Vagina (tissue), 2 donors: ENCODE results near the gene TMSB10.

Experiments used
- POLR2A ChIP-seq, 2 donors: fragments of 450-650 bp; IDR thresholded peaks; one replicate each; pipeline ENCODE4 v1.6.1; 2017; ENCODE audit warnings: antibody characterized with exemption in 2 of 2, mild to moderate bottlenecking in 2 of 2, moderate library complexity in 2 of 2
- POLR2AphosphoS5 ChIP-seq, 2 donors: sonication (generic); formaldehyde crosslinking; IDR thresholded peaks; one replicate each; pipeline ENCODE4 v1.9.0; 2017; ENCODE audit warnings: antibody characterized with exemption in 2 of 2, mild to moderate bottlenecking in 2 of 2, low read depth in 1 of 2; ENCODE audit not compliant: insufficient read depth in 1 of 2
- TF ChIP-seq, protein P1 (sequence below), 3 experiments: fragments of 450-650 bp in 2 of 3; fragments of 200-600 bp in 1 of 3; sonication (generic) in 1 of 3; IDR thresholded peaks; one replicate each; pipeline ENCODE4 v1.5.1; 2017 to 2019; ENCODE audit warnings: antibody characterized with exemption in 3 of 3, mild to moderate bottlenecking in 2 of 3, moderate library complexity in 2 of 3

DNA sequence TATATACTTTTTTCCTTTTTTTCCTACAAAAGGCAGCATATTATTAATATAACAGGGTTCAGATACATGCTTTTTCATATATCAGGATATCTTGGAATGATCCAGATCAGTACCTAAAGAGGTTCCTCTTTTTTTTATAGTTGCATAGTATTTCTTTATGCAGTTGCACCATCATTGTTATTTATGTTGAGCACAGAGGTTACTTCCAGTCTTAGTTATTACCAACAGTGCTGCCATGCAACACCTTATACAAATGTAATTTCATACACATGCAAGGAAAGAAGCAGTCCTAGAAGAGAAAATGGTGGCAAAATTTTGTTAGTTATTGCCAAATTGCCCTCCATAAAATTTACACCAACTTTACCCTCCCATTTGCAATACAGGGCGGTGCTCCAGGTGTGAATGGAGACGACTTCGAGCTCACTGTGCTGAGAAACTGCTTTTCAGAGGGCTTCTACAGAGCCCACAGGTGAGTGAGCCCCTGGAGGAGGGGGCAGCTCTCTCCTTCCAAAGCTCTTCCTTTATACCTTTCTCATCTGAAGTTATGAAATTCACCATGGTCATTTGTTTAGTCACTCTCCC lies 35.5 kb downstream of the TMSB10 start:
- TF ChIP-seq POLR2AphosphoS5 (IDR thresholded peaks at IDR 0.05; ENCODE audit: insufficient read depth in 1 of 2, low read depth in 1 of 2) (no peak), POLR2A (IDR thresholded peaks at IDR 0.05) (no peak)
- TF ChIP-seq, protein P1, sequence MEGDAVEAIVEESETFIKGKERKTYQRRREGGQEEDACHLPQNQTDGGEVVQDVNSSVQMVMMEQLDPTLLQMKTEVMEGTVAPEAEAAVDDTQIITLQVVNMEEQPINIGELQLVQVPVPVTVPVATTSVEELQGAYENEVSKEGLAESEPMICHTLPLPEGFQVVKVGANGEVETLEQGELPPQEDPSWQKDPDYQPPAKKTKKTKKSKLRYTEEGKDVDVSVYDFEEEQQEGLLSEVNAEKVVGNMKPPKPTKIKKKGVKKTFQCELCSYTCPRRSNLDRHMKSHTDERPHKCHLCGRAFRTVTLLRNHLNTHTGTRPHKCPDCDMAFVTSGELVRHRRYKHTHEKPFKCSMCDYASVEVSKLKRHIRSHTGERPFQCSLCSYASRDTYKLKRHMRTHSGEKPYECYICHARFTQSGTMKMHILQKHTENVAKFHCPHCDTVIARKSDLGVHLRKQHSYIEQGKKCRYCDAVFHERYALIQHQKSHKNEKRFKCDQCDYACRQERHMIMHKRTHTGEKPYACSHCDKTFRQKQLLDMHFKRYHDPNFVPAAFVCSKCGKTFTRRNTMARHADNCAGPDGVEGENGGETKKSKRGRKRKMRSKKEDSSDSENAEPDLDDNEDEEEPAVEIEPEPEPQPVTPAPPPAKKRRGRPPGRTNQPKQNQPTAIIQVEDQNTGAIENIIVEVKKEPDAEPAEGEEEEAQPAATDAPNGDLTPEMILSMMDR (IDR thresholded peaks at IDR 0.05): no peak
